CD4-positive, alpha-beta T cell (primary cell): ENCODE measurements around the gene HEY2. TPM values are rescaled to one million over a fixed set of nuclear protein-coding genes. Genes with fewer than 3 reads are reported as not detected.

ENCODE experiments used
- ATAC-seq: fragments of 200-7000 bp; cut with Tn5 transposase; one replicate; pipeline ENCODE4 v1.10.0; 2022; ENCODE audit warnings: mild to moderate bottlenecking; ENCODE audit not compliant: poor library complexity
- CTCF ChIA-PET: fragments of 350-600 bp; sonication (Branson Sonifier 250); formaldehyde crosslinking; loops from one replicate; lab custom pipeline; 2021; ENCODE audit warnings: antibody characterized with exemption, inconsistent platforms; lab: Charles Lee
- POLR2A ChIA-PET: fragments of 350-600 bp; sonication (Branson Sonifier 250); formaldehyde crosslinking; loops from one replicate; lab custom pipeline; 2021; ENCODE audit warnings: antibody characterized with exemption, inconsistent platforms; lab: Charles Lee
- DNase-seq, 14 experiments: peaks; one replicate each; pipeline ENCODE4 v3.0.0-alpha.2; 2013 to 2020; ENCODE audit warnings: mixed read lengths in 2 of 14
- H3K27ac ChIP-seq, 2 donors: one replicate each; pipeline versions ENCODE4 v1.5.1 to v1.7.0; 2013; ENCODE audit warnings: low read length in 2 of 2, low read depth in 1 of 2, mild to moderate bottlenecking in 1 of 2
- H3K27me3 ChIP-seq, 2 experiments: 1 replicate in 1 of 2; 2 replicates in 1 of 2; pipeline versions ENCODE4 v1.6.1 to v1.7.0; 2013; ENCODE audit warnings: low read length in 2 of 2, control low read depth in 1 of 2, mild to moderate bottlenecking in 1 of 2, moderate library complexity in 1 of 2; ENCODE audit not compliant: insufficient read depth in 2 of 2, control insufficient read depth in 1 of 2
- H3K36me3 ChIP-seq: one replicate; pipeline ENCODE4 v1.6.1; 2013; ENCODE audit warnings: low read length, control low read depth; ENCODE audit not compliant: insufficient read depth
- H3K4me1 ChIP-seq: one replicate; pipeline ENCODE4 v1.6.1; 2013; ENCODE audit warnings: low read length, control low read depth; ENCODE audit not compliant: insufficient read depth
- H3K4me3 ChIP-seq: one replicate; pipeline ENCODE4 v1.5.1; 2013; ENCODE audit warnings: mild to moderate bottlenecking, low read length, moderate library complexity
- H3K9me3 ChIP-seq, 2 experiments: 1 replicate in 1 of 2; 2 replicates in 1 of 2; pipeline versions ENCODE4 v1.6.1 to v1.7.0; 2013; ENCODE audit warnings: low read length in 2 of 2, mild to moderate bottlenecking in 2 of 2, control low read depth in 1 of 2, moderate library complexity in 1 of 2; ENCODE audit not compliant: control insufficient read depth in 1 of 2, insufficient read depth in 1 of 2
- H3K27ac Mint-ChIP-seq: one replicate; pipeline ENCODE4 v1.8.0; 2020; ENCODE audit warnings: mixed read lengths
- H3K27me3 Mint-ChIP-seq: one replicate; pipeline ENCODE4 v1.8.0; 2021; ENCODE audit warnings: mixed read lengths
- H3K36me3 Mint-ChIP-seq: one replicate; pipeline ENCODE4 v1.8.0; 2021; ENCODE audit warnings: low read depth, mixed read lengths
- H3K4me1 Mint-ChIP-seq: one replicate; pipeline ENCODE4 v1.8.0; 2021; ENCODE audit warnings: low read depth, mixed read lengths
- H3K4me3 Mint-ChIP-seq: one replicate; pipeline ENCODE4 v1.8.0; 2020; ENCODE audit warnings: mild to moderate bottlenecking, mixed read lengths
- H3K9me3 Mint-ChIP-seq: one replicate; pipeline ENCODE4 v1.8.0; 2020; ENCODE audit warnings: mixed read lengths
- CTCF ChIP-seq: fragments of 200-600 bp; IDR thresholded peaks from one replicate; pipeline ENCODE4 v1.8.0; 2022; ENCODE audit warnings: antibody characterized with exemption, mild to moderate bottlenecking
- intact Hi-C, 2 experiments: fragments of 100-400 bp; cut with DNase I in 1 of 2; cut with micrococcal nuclease in 1 of 2; formaldehyde crosslinking; loops; one replicate each; pipeline versions ENCODE4 v1.15.1 to v1.9.0; 2023 to 2025; cut with DNase I, micrococcal nuclease
- total RNA-seq, 174 experiments: library from RNA in 2 of 174; stranded (reverse) in 2 of 174; gene quantifications; one replicate each; pipeline ENCODE4 v1.2.3 and lab custom pipeline; 2021 to 2026

HEY2 gene
- total RNA-seq, 2 experiments from 2014 or later: 0.08 to 0.30 TPM

GRCh38 chr6:125732398-125732797, 17.0 kb upstream of the HEY2 start:
- Histone ChIP-seq H3K36me3 (no peaks in the 10 kb centered on the region), H3K27ac (no peak overlapping the region), H3K4me1 (no peaks in the 10 kb centered on the region), H3K9me3 (no peaks in the 10 kb centered on the region), H3K4me3 (no peak overlapping the region), H3K27me3 (peaks cover 5 to 19% of the 10 kb centered on the region in 2 experiments)
- no peak for TF ChIP-seq CTCF
- Mint-ChIP-seq H3K9me3 (no peaks in the 10 kb centered on the region), H3K27me3 (peaks cover 76% of the 10 kb centered on the region), H3K36me3 (no peaks in the 10 kb centered on the region), H3K4me3 (no peak overlapping the region), H3K4me1 (no peaks in the 10 kb centered on the region), H3K27ac (no peak overlapping the region)
- no peak for ATAC-seq
- intact Hi-C loops: no loop called here
- ChIA-PET POLR2A (no interaction called here), CTCF (no interaction called here)
- DNase-seq: no peak

- intact Hi-C loops: no loop called here
- TF ChIP-seq CTCF: no peak
- Mint-ChIP-seq H3K4me1 (no peaks in the 10 kb centered on the region), H3K27me3 (peaks cover 74% of the 10 kb centered on the region), H3K4me3 (no peak overlapping the region), H3K27ac (no peak overlapping the region), H3K36me3 (no peaks in the 10 kb centered on the region), H3K9me3 (no peaks in the 10 kb centered on the region)
- H3K4me3 ChIP-seq: no peak overlapping the region
- no peak for DNase-seq
- H3K36me3 ChIP-seq: no peaks in the 10 kb centered on the region
- no peaks in the 10 kb centered on the region for H3K9me3 ChIP-seq
- CTCF ChIA-PET: no interaction called here
- no peak for ATAC-seq
- H3K4me1 ChIP-seq: no peaks in the 10 kb centered on the region
- H3K27ac ChIP-seq: no peak overlapping the region
- POLR2A ChIA-PET: no interaction called here
- peaks cover 5 to 19% of the 10 kb centered on the region in 2 experiments for H3K27me3 ChIP-seq
Observed at GRCh38 chr6:125733516-125734300, 15.7 kb upstream of the HEY2 start.

- Mint-ChIP-seq H3K36me3 (no peaks in the 10 kb centered on the region), H3K4me3 (no peak overlapping the region), H3K9me3 (no peaks in the 10 kb centered on the region), H3K27me3 (peaks cover 63% of the 10 kb centered on the region), H3K27ac (no peak overlapping the region), H3K4me1 (no peaks in the 10 kb centered on the region)
- H3K4me1 ChIP-seq: no peaks in the 10 kb centered on the region
- H3K9me3 ChIP-seq: no peaks in the 10 kb centered on the region
- no peaks in the 10 kb centered on the region for H3K36me3 ChIP-seq
- intact Hi-C loops: no loop called here
- no peak overlapping the region for H3K27ac ChIP-seq
- POLR2A ChIA-PET: no interaction called here
- no peak for ATAC-seq
- H3K27me3 ChIP-seq: peaks cover 5 to 19% of the 10 kb centered on the region in 2 experiments
- CTCF ChIA-PET: no interaction called here
- no peak for DNase-seq
- TF ChIP-seq CTCF: no peak
- H3K4me3 ChIP-seq: no peak overlapping the region
Observed at GRCh38 chr6:125738276-125738675, 11.2 kb upstream of the HEY2 start.
